H1 (cell line): ENCODE measurements around the gene TMEM18. TPM values are rescaled to one million over a fixed set of nuclear protein-coding genes. Genes with fewer than 3 reads are reported as not detected.

Source experiments
- POU5F1 ChIP-seq: IDR thresholded peaks from 2 replicates; pipeline ENCODE4 v1.6.1; 2011; ENCODE audit warnings: low read depth, mild to moderate bottlenecking, low read length, moderate library complexity
- SAP30 ChIP-seq: fragments of 300-600 bp; sonication (generic); IDR thresholded peaks from 2 replicates; pipeline ENCODE4 v1.7.1; 2012; ENCODE audit warnings: low read length, moderate library complexity, mild to moderate bottlenecking, inconsistent platforms; ENCODE audit not compliant: insufficient read depth, insufficient replicate concordance
- TCF12 ChIP-seq: IDR thresholded peaks from 2 replicates; pipeline ENCODE4 v1.6.1; 2011; ENCODE audit warnings: low read depth, mild to moderate bottlenecking, low read length
- polyA plus RNA-seq, 7 experiments: library from polyadenylated mRNA; depleted of rRNA in 3 of 7; stranded (reverse) in 5 of 7; unstranded in 2 of 7; fragments of >200 nt in 5 of 7; fragments of 200-250 nt in 2 of 7; gene quantifications; 1 replicate in 5 of 7; 2 replicates in 1 of 7; 4 replicates in 1 of 7; pipeline versions ENCODE4 v1.2.1 to v1.2.3, GENCODE V29; 2011 to 2013; ENCODE audit warnings: missing spikeins in 2 of 7, mixed read lengths in 2 of 7
- total RNA-seq: library from RNA; stranded (reverse); fragmentation: NEBNext Ultra II Directional; extraction: Animal tissue kit (Norgen Biotek cat#: 25700); gene quantifications from 2 replicates; pipeline ENCODE4 v1.2.1, GENCODE V29; 2021

The TMEM18 gene
- total and polyA plus RNA-seq, 2 of the 8 experiments (the other 6 are each of a cell fraction or from before 2014, with no cell fraction given): 22.4 to 27.1 TPM

- no peak for TF ChIP-seq POU5F1
- TF ChIP-seq TCF12: no peak
- TF ChIP-seq SAP30: no peak
- TF ChIP-seq, all 59 proteins: peak for 0
These were observed 18.8 kb downstream of the TMEM18 start (continued) for GRCh38 chr2:658426-658825.
